OCI-LY3 (cell line): ENCODE measurements around the gene MBNL1.

Experiments
- CTCF ChIP-seq: fragments of 200-600, 300-600 bp; sonication (generic); IDR thresholded peaks from 2 replicates; pipeline ENCODE4 v1.5.1; 2014; ENCODE audit warnings: antibody characterized with exemption, low read length, low read depth
- EZH2phosphoT487 ChIP-seq: fragments of 200-600 bp; shearing (Covaris generic); IDR thresholded peaks from 2 replicates; pipeline ENCODE4 v1.6.1; 2018; ENCODE audit warnings: antibody characterized with exemption, mixed run types, low read depth

- TF ChIP-seq CTCF (no peak), EZH2phosphoT487 (no peak)
Observed at GRCh38 chr3:152459572-152459971, 190.8 kb downstream of the MBNL1 start.
